Measurements from ENCODE around the gene NKPD1.

NKPD1 gene

DNA sequence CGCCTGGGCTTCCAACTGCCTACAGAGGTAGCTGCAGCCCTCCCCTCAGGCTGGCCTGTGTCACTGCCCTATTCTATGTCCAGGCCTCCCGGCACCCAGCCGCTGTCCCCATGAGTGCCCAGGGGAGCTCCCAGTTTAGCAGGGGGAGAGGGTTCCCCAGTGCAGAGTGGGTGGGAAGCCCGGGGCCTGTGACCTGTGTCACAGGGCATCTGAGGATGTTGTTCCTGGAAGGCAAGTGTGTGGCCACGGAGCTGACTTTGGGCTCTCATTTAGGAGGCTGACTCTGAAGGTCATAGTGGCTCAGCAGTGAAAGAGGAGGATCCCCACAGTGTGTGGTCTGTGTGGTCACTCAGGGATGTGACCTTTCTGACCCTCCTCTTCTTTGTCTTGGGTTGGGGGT lies 42.7 kb downstream of the NKPD1 start:
- H3K27me3 ChIP-seq (ENCODE audit: control insufficient read depth, insufficient read depth, low read length): no peaks in the 10 kb centered on the region
- peaks cover 6% of the 10 kb centered on the region for H3K4me1 ChIP-seq (ENCODE audit: control insufficient read depth, insufficient read depth, low read length)
- peaks cover 6% of the 10 kb centered on the region for H3K36me3 ChIP-seq (ENCODE audit: control insufficient read depth, insufficient read depth, low read length)
- no peak overlapping the region for H3K4me3 ChIP-seq (ENCODE audit: low read depth, low read length)
- H3K9ac ChIP-seq (ENCODE audit: low read depth, low read length): no peak overlapping the region
- no peaks in the 10 kb centered on the region for H3K9me3 ChIP-seq (ENCODE audit: control insufficient read depth, insufficient read depth, low read length)

DNA sequence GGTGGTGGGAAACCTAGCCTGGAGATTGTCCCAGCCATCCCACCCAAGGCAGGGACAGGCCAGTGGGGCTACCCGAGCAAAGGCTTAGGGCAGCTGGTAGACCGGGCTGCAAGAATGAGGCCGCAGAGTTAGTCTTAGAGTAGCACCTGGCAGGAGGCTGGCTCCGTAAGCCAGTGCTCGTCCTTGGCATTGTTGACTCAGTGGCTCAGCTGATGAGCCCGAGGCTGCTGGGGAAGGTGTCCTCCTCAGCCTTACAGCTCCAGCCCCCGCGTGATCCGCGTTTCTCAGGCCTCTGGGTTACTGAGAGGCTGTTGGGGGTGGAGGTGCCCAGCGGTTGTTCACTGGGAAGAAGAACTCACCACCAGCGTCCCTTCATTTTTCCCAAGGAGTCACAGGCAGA lies 43.1 kb downstream of the NKPD1 start:
- peak overlapping the region; percentile 26 for H3K9ac ChIP-seq (ENCODE audit: low read depth, low read length)
- H3K4me3 ChIP-seq (ENCODE audit: low read depth, low read length): no peak overlapping the region
- no peaks in the 10 kb centered on the region for H3K9me3 ChIP-seq (ENCODE audit: control insufficient read depth, insufficient read depth, low read length)
- H3K4me1 ChIP-seq (ENCODE audit: control insufficient read depth, insufficient read depth, low read length): peaks cover 8% of the 10 kb centered on the region
- H3K27me3 ChIP-seq (ENCODE audit: control insufficient read depth, insufficient read depth, low read length): no peaks in the 10 kb centered on the region
- peaks cover 6% of the 10 kb centered on the region for H3K36me3 ChIP-seq (ENCODE audit: control insufficient read depth, insufficient read depth, low read length)

DNA sequence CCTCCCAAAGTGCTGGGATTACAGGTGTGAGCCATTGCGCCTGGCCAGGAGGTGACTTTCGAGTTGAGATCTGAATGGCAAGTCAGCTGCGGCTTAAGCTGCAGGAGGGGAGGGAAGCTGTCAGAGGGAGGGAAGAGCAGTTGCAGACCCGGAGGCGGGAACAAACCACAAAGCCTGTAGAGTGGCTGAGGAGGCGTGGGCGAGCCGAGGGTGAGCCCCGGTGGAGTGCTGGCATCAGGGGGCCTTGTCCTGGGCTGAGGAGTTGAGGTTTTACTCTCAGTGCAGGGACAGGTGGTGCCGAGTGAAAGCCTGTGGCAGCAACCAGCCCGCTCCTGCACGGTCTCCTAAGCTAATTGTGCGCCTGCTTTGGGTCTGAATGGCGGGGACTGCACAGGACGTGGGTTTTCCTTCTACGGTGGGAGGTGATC lies 43.6 kb downstream of the NKPD1 start:
- no peaks in the 10 kb centered on the region for H3K27me3 ChIP-seq (ENCODE audit: control insufficient read depth, insufficient read depth, low read length)
- H3K9ac ChIP-seq (ENCODE audit: low read depth, low read length): peak overlapping the region; percentile 26
- peaks cover 6% of the 10 kb centered on the region for H3K36me3 ChIP-seq (ENCODE audit: control insufficient read depth, insufficient read depth, low read length)
- peaks cover 8% of the 10 kb centered on the region for H3K4me1 ChIP-seq (ENCODE audit: control insufficient read depth, insufficient read depth, low read length)
- H3K9me3 ChIP-seq (ENCODE audit: control insufficient read depth, insufficient read depth, low read length): no peaks in the 10 kb centered on the region
- no peak overlapping the region for H3K4me3 ChIP-seq (ENCODE audit: low read depth, low read length)

DNA sequence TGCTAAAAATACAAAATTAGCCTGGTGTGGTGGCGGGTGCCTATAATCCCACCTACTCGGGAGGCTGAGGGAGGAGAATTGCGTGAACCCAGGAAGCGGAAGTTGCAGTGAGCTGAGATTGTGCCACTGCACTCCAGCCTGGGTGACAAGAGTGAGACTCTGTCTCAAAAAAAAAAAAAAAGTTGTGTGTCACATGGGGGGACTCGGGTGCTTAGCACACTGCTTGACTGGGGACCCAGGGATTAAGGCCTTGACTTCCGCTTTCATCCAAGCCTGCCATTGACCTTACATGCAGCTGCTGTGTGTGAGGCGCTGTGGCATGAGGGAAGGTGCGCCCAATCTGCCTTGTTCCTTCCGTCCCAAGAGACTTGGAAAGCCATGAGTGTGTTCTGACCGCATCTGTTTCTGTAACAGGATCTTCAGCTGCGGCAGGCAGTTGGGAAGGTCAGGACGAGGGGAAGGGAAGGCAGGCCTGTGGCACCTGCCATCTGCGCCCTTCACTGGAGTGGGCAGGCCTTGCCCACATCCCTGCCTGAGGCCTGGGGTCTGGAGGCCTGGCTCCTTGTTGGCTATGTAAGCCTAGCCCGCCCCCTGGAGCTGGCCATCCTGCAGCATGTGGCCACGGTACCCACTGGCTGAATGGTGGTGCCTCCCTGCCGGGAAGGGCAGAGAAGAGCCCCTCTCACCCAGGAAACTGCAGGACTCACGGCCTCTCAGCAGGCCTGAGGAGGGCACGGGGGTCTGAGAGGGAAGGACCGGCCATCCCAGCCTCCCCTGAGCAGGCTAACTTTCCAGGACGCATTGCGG lies 44.8 kb downstream of the NKPD1 start:
- Histone ChIP-seq H3K9ac (ENCODE audit: low read depth, low read length) (no peak overlapping the region), H3K27me3 (ENCODE audit: control insufficient read depth, insufficient read depth, low read length) (no peaks in the 10 kb centered on the region), H3K4me1 (ENCODE audit: control insufficient read depth, insufficient read depth, low read length) (peaks cover 8% of the 10 kb centered on the region), H3K4me3 (ENCODE audit: low read depth, low read length) (no peak overlapping the region), H3K9me3 (ENCODE audit: control insufficient read depth, insufficient read depth, low read length) (no peaks in the 10 kb centered on the region), H3K36me3 (ENCODE audit: control insufficient read depth, insufficient read depth, low read length) (peaks cover 6% of the 10 kb centered on the region)

DNA sequence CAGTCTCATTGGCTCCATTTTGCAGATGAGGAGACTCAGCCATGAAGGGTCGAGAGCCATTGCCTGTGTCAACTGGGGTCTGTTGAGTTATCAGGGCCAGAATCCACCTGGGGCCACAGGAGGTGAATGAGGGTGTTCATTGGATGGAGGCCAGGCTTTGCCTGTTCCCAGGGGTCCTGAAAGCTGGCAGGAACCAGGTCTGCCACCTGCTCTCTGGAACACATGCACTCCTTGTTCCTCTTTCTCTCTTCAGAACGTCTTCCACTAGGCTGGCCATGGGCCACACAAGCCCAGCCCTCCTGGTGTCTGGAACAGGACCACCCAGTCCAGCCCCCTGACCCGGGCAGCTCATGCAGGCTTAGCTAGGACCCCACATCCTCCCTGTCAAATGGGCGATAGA lies 46.7 kb downstream of the NKPD1 start:
- Histone ChIP-seq H3K9ac (ENCODE audit: low read depth, low read length) (no peak overlapping the region), H3K4me1 (ENCODE audit: control insufficient read depth, insufficient read depth, low read length) (peaks cover 8% of the 10 kb centered on the region), H3K9me3 (ENCODE audit: control insufficient read depth, insufficient read depth, low read length) (no peaks in the 10 kb centered on the region), H3K4me3 (ENCODE audit: low read depth, low read length) (no peak overlapping the region), H3K27me3 (ENCODE audit: control insufficient read depth, insufficient read depth, low read length) (no peaks in the 10 kb centered on the region), H3K36me3 (ENCODE audit: control insufficient read depth, insufficient read depth, low read length) (peaks cover 6% of the 10 kb centered on the region)

DNA sequence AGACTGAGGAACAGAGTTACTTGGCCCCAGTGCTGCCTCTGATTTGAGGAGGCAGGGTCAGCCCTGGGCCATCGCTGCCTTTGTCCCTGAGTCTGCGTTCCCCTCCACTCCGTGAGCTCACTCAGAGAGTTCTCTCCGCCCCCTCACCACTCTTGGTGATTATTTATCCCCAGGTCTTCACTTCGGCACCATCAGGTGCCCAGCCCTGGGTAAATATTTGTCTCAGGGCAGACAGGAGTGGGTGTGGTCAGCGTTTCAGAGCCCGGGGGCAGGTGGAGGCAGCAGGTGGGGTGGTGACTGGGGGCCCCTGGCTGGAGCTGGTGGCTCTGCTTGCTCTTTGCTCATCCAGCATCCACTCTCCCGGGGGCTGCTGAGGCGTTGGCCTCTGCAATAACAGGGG lies 47.2 kb downstream of the NKPD1 start:
- no peak overlapping the region for H3K9ac ChIP-seq (ENCODE audit: low read depth, low read length)
- no peak overlapping the region for H3K4me3 ChIP-seq (ENCODE audit: low read depth, low read length)
- peaks cover 6% of the 10 kb centered on the region for H3K36me3 ChIP-seq (ENCODE audit: control insufficient read depth, insufficient read depth, low read length)
- H3K27me3 ChIP-seq (ENCODE audit: control insufficient read depth, insufficient read depth, low read length): no peaks in the 10 kb centered on the region
- H3K9me3 ChIP-seq (ENCODE audit: control insufficient read depth, insufficient read depth, low read length): no peaks in the 10 kb centered on the region
- H3K4me1 ChIP-seq (ENCODE audit: control insufficient read depth, insufficient read depth, low read length): peaks cover 8% of the 10 kb centered on the region

DNA sequence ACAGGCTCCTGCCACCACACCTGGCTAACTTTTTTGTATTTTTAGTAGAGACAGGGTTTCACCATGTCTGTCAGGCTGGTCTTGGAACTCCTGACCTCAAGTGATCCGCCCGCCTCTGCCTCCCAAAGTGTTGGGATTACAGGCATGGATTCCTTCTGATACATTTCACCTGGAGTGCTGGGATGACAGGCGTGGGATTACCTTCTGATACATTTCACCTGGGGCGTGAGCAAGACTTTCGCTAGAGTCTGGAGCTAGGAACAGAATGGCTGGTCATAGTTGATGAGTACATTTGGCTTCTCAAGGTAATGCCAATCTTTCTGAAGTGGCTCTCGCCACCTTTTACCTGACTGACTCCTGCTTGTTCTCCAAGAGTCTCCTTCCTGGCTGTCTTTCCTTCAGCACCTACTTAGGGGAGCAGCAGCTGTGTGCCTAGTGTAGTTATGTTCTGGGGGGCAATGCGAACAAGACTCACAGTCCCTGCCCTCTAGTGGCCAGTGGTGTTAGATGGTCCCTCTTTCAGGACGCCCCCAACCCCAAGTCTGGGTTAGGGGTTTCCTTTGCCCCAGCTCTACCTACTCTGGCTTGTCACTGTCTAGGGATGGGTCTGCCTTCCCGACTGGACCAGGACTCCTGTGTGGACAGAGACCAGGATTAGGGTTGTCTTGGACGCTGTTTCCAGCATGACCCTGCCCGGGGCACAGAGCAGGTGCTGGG lies 48.5 kb downstream of the NKPD1 start:
- Histone ChIP-seq H3K9ac (ENCODE audit: low read depth, low read length) (no peak overlapping the region), H3K36me3 (ENCODE audit: control insufficient read depth, insufficient read depth, low read length) (peaks cover 6% of the 10 kb centered on the region), H3K4me3 (ENCODE audit: low read depth, low read length) (no peak overlapping the region), H3K9me3 (ENCODE audit: control insufficient read depth, insufficient read depth, low read length) (no peaks in the 10 kb centered on the region), H3K27me3 (ENCODE audit: control insufficient read depth, insufficient read depth, low read length) (no peaks in the 10 kb centered on the region), H3K4me1 (ENCODE audit: control insufficient read depth, insufficient read depth, low read length) (peaks cover 8% of the 10 kb centered on the region)

All from iPS-15b (cell line).